Activated CD4-positive, alpha-beta T cell treated with anti-CD3 and anti-CD28 coated beads, Interleukin-2, amount 50 U/mL, for 1 hour (primary cell): Measurements from ENCODE around the gene MTA2.
"Not testable (repeated sequence)": the region's sequence is repeated elsewhere in the genome, so short reads cannot be mapped to it uniquely, and the experiment has no call there.

Experiments used
- DNase-seq: peaks from one replicate; pipeline ENCODE4 v3.0.0-alpha.2; 2020

Gene MTA2

GRCh38 chr11:62601372-62602140 is at the start of gene MTA2:
MTA2 (minus strand) TSS chr11:62601865; CDS start chr11:62601450, 415 bp downstream.
- peak; percentile 99 for DNase-seq

DNA sequence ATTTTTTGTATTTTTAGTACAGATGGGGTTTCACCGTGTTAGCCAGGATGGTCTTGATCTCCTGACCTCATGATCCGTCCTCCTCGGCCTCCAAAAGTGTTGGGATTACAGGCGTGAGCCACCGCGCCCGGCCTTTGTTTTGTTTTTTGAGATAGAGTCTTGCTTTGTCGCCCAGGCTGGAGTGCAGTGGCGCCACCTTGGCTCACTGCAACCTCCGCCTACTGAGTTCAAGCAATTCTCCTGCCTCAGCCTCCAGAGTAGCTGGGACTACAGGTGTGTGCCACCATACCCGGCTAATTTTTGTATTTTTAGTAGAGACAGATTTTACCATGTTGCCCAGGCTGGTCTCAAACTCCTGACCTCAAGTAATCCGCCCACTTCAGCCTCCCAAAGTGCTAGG is 48.6 kb upstream of the MTA2 start:
- not testable (repeated sequence) for DNase-seq

DNA sequence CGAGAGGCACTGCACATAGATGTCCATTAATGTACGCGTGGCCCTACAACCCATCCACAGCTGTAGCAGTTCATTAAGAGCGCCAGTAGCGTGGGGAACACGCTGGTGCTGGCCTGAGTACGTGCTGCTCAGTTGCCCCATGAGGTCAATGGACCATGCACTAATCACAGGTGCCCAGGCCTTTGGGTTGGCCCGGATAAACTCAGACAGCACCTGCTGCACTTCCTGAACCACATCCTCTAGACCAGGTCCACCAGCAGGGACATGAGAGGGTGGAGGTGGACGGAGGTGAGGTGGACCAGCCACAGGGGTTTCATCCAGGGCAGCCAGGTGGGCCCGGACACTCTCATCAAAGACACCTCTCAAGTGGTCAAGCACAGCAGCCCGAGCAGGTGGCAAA is 47.8 kb upstream of the MTA2 start:
- DNase-seq, result no peak

DNA sequence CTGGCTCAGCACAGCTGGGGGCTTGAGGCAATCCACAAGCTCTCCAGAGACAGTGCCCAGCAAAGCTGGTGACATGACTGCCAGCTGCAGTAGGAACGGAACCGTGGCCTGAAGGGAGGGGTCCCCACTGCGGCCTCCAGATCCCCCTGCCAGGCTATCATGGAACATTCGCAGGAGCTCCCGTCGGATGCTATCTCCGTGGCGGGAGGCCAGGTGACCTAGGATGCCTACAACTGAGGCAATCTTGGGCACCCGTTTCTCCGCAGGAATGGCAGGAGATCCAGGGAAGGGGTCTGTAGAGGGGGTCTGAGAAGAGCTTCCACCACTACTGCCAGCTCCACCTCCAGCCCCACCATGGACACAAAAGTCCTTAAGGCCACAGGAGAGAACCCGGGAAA is 47.3 kb upstream of the MTA2 start:
- DNase-seq, result no peak

DNA sequence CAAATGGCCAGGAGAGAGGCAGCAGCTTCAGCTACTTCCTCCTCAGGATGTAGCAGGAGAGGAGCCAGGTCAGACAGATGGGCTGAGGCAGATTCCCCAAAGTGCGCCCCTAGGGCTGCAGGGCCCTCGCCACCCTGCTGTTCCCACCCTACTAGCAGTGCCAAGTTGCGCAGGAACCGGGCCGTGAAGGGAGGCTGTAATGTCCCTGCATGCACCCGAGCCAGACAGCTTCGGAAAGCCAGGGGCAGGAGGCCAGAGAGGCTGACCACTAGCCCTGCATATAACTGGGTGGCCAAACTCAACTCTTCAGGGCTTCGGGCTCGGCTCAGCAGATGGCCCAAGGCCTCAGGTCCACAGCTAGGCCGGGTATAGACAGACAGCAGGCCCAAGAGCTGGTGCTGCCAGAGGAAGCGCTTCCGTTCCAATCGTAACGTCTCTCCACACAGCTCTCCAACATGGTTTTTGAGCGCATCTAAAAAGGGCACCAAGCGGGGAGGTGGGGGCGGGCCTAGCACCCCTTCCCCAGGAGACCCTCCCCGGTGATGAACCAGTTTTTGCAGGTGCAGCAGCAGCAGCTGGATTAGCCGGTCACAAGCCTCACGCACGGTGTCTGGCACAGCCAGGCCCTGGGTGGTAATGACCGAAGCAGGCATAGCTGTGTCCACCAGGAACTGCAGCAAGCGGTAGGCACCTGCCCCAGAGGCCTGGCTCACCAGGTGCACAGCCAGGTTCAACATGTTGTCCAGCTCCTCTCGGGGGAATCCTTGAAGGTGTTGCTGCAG is 46.7 kb upstream of the MTA2 start:
- DNase-seq, result no peak

- no peak for DNase-seq
These were observed 45.9 kb upstream of the MTA2 start for GRCh38 chr11:62647609-62648005.

GRCh38 chr11:62646825-62647608 is 45.4 kb upstream of the MTA2 start:
- no peak for DNase-seq

GRCh38 chr11:62645946-62646824 is 44.5 kb upstream of the MTA2 start, which contains the start of gene GANAB:
GANAB (minus strand) TSS chr11:62646613; CDS start chr11:62646599, 14 bp downstream.
- DNase-seq, result peak; percentile 99

DNA sequence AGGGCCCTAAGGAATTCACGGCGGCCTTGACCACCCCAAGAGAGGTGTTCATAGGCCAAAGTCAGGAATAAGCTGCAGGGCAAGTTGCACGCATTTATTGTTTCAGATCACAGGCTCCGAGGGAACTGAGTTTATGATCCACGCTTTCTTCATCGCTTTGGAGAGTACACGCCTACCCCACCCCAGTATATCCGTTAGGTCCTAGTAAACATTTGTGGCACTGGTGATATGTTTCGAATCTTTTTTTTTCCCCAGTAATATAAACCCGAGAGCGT is 43.9 kb upstream of the MTA2 start:
- no peak for DNase-seq

GRCh38 chr11:62644220-62644619 is 42.6 kb upstream of the MTA2 start:
- no peak for DNase-seq

GRCh38 chr11:62632492-62632891 is 30.8 kb upstream of the MTA2 start:
- no peak for DNase-seq

GRCh38 chr11:62627713-62628112 is 26.0 kb upstream of the MTA2 start:
- no peak for DNase-seq

- DNase-seq, result no peak
These were observed 20.9 kb upstream of the MTA2 start for GRCh38 chr11:62622476-62623089.

- DNase-seq, result peak; percentile 96
These were observed 20.2 kb upstream of the MTA2 start, which contains the start of gene B3GAT3 for GRCh38 chr11:62621567-62622470. B3GAT3 (minus strand) TSS chr11:62621986; CDS start chr11:62621947, 39 bp downstream.

DNA sequence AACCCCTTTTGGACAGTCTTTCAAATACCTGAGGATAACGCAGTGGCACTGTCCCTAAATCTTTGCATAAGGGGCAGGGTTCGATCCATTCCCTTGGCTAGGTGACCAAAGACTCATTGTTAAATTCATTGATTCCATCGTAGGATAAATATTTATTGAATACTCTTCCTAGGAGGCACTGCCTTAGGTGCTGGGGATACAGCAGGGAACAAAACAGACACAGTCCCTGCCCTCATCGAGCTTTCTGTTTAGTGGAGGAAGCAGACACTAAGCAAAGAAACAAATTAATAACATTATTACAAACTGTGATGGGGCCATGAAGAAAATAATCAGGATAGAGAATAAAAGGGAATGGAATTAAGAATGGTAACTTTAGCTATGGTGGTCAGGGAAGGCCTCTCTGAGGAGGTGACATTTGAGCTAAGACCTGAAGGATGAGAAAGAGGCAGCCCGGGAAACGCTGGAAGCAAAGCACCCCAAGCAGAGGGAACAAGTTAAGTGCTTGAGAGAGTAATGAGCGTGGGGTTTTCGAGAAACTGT is 19.4 kb upstream of the MTA2 start:
- DNase-seq, result no peak

GRCh38 chr11:62616957-62617356 is 15.3 kb upstream of the MTA2 start:
- not testable (repeated sequence) for DNase-seq

DNA sequence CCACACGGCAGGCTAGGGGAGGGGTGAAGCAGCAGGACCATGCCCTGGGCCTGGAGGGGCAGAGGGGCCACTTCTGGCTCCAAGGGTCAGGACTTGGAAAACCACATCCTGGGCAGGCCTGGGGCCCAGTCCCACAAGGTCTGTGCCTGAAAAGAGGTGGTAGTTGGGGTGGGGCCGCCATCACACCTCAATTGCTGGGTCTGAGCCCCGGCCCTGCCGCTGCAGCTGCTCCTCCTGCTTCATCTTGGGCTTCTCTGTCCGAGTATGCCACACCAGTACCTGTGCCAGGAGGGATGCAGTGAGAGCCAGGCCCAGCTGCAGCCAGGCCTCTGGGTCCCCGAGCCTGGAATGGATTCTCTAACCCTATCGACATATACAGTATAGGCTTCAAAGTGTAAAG is 13.9 kb upstream of the MTA2 start:
- DNase-seq, result no peak

GRCh38 chr11:62614275-62614674 is 12.6 kb upstream of the MTA2 start:
- DNase-seq, result no peak

GRCh38 chr11:62613291-62613778 is 11.7 kb upstream of the MTA2 start:
- DNase-seq, result no peak
